GM21381 (cell line): Measurements from ENCODE around the gene CYTH1.

Experiments
- ATAC-seq: cut with Tn5 transposase; IDR thresholded peaks from one replicate; pipeline ENCODE4 v1.9.1; 2021; ENCODE audit warnings: mild to moderate bottlenecking, moderate library complexity; ENCODE audit not compliant: unreplicated experiment

The CYTH1 gene

DNA sequence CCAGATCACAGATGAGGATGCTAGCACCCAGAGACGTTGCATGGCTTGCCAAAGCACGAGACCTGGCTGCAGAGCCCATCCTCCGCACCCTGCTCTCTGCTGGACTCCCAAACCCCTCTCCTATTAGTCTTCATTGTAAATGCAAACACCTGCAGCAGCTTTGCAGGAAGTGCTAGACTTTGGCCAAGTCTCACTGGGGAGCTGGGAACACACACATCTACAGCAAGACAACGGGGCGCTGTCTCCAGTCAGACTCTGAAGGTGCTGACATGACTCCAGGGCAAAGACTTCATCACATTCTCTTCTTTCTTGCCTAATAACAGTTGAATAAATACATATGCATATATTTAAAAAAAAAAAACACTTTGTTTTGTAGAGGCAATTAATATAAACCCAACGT is 43.8 kb downstream of the CYTH1 start:
- no peak for ATAC-seq

DNA sequence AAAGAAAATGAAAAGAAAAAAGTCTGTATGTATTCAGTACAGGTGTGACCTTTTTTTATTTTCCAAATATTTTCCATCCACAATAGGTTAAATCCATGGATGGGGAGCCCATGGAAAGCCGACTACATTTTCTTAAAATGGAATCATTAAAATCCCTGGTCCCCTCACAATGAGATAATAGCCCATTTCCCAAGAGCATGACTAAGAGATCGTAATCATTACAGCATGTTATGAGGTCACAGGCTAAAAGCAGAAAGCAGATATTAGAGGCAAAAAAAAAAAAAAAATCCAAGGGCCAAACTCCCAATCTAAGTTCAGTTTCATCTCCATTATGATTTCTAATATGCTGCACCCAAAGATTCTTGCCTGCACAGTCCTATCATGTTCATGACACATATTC is 44.7 kb downstream of the CYTH1 start:
- ATAC-seq = no peak

DNA sequence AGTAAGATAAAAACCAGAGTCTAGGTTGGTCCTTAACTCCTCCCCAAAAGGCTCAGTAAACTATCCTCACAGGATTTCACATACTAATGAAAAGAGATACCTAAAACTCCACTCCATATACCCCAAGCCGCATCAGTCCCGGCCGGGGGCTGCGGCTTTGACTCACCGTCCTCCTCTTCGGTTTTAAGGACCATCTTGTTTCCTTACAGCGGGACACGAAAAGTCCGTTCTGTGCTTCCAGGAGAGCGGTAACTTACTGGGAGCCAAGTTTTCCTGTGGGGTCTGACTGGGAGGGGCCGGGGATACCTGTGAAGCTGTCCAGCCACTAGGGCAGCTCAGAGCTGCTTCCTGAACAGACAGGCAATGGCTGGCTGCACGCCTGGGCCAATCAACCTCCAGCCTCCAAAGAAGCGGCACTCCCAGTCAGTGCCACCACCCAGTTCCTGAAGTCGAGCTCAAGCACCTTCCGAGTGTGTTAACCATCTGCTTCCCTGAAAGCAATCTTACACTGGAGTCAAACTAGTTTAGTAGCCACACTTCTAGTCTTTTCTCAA is 45.5 kb downstream of the CYTH1 start:
- ATAC-seq = peak; percentile 52

DNA sequence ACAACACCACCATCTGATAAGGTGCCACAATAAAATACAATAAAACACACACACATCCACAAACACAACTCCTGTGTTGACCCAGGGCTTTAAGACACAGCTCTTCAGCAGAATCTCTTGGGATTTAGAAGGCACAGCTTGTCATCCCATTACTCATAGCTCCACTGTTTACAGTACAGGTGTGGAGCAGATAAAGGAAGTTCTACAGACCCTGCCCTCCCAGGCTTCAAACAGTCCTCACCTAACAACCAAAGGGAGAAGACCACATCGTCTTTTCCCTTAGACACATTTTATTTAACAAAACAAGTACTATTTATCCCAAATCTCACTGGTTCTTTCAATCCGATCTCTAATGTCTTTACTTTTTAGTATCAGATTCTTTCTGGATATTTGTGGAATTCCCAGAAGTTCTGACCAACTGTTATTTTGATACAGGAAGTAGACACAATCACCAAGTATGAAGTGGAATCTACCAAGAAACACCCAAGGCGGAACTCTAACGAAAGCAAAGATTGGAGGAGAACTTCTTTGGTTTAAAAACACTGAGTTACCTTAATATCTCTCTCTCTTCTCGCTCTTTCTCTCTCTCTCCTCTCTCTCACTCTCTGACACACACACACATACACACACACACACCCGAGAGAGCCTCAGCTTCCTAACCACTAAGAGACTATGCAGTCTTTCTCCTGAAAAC is 46.1 kb downstream of the CYTH1 start:
- ATAC-seq = peak; percentile 3

DNA sequence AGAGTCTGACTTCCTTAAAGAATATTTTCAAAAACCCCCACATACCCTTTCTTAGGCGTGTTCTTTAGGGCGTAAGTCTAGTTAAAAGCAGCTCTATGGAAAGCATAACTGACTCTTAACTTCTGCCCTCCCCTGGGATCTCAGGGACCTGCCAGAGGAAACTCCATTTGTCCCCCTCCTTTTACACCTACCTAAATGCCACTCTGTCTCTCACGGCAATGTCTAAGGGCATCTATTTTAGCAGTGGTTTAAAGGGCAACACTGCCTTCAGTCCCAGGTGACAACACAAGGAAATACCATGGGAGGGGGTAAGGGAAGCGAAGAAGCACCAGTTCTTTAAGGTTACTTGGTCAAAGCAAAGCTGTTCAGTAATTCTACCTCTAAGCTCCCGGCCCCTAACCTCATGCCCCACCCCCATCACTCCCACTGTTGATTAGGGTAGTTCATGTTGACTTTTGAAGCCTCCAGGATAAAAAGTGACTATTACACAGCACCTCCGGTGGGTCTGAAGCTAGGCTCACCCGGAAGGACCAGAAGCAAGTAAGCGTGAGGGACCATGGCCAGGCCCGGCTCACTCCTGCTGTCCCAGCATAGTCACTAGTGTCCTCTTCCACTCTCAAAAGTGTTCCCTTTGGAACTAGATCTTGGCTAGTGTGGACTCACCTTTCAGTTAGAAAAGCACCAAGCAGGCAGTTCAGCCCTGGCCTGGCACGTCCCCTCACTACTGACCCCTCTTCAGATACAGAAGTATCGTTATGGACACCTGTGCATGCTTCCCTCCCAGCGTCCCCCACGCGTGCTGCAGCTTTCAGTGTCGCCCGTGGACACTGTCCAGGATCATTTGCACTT is 47.1 kb downstream of the CYTH1 start:
- ATAC-seq = no peak

DNA sequence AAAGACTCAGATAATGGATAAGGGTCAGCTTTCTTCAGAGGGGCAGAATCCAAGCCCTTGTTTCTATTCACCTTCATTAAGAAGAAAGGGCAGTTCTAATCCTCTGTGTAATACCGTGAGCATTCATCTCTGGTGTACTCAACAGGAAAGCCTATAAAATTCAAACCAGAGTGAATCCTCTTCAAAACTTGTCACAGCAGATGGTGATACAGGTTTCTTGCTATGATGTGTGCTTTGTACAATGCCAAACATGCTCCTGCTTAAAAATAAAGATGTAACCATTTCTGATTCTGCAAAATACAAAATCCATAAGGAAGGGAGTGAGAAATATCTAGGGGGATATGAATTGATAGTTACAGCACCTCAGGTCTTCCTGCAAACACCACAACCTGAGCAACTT is 49.7 kb downstream of the CYTH1 start:
- no peak for ATAC-seq

DNA sequence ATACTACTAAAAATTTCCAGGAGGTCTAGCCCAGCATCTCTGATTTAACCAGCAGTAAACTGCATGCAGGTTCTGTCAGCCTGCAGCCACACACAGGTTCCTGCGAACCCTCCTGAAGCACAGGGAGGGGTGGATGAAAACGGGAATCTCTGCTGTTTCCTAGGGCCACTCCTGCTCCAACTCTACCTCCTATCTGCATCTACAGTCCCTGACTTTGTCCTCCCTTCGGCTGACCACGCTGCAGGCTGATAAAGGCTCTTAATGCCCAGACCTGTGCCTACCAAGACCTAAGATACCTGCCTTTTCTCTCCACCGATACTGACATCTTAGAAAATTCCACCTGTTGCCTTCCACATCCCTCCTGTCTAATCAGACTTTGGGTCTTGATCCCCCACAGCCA is 50.2 kb downstream of the CYTH1 start:
- no peak for ATAC-seq

DNA sequence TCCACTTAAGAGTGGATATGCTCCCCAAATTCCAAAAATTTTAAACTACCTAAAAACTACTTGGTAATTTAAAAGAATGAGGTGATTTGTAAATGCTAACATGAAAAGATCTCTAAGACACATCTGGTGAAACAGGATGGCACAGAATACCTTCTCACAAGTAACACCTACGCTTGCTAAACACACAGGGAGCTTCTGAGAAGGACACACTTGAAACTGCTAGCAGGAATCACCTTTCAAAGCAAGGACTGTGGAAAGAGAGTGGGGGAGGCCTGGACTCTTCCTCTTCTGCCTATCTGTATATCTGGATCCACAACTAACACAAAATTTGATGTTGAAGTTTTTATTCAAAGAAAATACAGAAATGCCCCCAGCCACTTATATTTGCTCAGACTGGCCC is 52.4 kb downstream of the CYTH1 start:
- ATAC-seq = no peak

DNA sequence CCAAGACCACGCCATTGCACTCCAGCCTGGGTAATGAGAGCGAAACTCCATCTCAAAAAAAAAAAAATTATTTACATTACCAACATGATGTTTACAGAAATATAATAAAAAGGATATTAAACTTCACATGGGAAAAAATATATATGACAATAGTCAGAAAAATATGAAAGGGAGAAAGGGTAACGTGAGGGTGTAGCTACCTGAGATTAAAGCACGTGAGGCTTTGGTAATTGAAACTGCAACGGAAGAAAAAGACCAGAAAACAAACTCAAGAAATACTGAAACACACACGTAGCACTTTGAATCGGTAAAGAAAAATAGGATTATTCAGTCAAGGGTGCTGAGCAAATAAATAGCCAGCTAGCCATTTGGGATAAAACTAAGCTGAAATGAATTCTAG is 53.6 kb downstream of the CYTH1 start:
- ATAC-seq = no peak

DNA sequence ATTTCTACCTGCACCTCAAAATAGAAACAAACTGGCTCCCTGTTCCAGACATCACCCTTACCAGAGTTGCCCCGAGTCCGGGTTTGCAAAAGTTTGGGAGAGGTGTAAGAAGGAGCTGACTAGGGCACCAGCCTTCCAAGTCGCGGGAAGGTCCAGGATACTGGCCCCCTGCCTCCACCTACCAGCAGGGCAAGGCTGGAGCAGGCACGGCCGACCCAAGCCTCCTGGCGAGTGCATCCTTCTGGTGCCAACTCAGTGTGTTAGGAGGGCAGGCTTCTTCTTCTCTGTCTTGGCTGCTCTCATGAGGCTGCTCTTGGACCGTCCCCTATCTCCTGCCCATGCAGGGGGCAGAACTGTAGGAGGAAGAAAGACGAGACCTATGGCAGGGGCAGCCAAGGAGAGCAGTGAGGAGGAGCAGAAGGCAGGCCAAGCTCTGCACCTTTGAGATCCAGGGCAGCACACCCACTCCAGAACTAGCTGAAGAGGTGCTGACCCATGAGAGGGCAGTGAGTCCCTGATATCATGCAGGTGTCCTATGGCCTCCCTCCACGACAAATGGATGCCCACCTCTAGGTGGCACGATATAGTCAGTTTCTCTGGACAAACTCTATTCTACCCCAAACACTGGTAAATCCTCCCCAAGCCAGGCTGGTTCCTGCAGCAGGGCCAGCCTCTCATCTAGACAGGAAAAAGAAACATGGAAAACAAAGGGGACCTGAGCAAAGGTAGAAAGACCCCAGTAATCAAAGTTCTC is 54.4 kb downstream of the CYTH1 start:
- no peak for ATAC-seq

DNA sequence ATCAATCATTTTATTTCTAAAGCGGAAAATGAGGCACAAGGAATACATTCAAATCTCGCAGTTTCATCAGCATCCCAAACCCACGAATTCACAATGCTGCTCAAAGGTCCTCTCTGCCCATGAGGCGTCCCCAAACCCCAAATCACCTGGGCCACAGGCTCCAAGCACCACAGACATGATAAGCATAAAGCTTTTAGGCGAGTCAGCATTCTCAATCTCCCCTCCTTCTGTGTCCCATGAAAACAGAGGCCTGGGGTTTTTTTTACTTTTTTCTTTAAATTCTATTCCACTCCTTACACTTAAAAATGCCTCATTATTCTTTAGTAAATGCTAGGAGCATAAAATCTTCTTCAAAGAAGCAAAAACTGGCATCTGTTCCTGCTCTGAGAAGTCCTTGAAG is 55.0 kb downstream of the CYTH1 start:
- ATAC-seq = no peak

DNA sequence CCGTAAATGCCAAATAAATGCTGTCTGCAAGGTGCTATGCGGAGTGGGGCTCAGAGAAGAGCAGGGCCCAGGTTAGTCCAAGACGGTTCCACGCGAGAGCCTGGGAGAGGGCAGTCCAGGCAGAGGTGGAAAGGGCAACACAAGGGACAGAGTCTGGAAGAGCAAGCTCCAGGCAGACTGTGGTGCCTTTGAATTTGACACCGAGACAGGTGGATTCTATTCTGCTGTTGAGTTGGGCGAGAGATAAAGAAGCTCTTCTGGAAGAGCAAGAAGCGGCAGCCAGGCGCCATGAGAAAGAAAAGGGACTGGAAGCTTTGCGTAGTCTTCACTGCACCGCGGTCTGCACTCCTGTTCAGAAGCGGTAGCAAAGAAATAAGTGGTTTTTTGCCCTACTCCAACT is 55.6 kb downstream of the CYTH1 start:
- ATAC-seq = no peak

DNA sequence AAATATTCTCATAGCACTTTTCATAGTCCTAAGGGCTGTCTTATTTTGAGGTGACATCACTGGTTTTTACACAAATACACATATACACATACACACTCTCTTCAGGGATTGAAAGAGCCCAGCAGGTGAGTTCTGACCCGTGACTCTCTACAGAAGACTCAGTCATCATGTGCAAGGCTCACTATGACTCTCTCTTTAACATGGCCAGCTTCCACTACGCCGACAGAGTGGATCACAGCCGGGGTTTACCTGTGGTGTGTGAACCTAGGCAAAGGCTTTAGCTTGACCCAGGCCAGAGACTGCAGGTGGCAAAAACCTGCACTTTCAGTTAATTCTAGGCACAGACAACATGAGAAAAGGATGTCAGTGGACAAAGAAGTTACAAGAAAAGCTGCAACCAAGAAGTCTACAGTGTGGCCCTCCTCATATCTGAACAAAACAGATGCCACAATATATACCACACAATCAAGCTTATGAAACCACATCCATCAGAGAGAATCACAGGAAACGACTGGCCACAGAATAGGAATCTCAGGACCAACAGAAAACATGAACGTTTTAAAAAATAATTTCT is 56.5 kb downstream of the CYTH1 start:
- peak; percentile 49 for ATAC-seq

DNA sequence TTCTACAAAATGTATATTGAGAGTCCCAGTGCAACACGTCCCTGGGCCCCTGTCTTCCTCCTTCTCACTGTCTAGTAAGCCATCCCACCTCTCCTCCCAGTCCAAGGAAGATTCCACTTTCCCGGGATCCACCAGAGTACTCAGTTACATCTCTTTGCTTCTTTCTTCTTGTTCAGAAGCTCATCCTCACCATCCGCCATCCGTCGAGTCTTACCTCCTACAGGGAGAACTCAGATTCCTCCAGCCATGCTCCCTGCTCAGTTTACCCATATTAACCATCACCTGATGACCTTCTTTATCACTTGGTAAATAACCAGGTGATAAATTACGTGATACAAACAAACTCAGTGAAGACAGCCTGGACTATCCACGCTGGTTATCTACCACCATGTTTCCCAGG is 57.1 kb downstream of the CYTH1 start:
- ATAC-seq = no peak

DNA sequence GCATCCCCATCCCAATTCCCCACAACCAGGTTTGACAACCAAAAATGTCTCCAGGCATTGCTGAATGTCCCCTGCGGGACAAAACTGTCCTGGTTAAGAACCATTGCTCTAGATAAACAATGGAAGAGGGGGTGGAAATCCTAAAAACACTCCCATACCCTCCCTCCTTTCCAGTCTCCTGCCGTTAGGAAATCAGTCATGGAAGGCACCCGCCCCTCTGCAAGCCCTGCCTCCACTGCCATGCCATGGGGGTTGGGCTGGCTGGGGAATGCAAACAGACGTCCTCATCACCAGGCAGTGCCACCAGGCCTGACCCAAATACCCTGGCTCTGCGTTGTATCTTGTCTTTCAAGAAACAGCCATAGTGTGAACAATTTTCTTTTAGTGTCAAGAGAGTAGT is 57.5 kb downstream of the CYTH1 start:
- ATAC-seq = no peak

DNA sequence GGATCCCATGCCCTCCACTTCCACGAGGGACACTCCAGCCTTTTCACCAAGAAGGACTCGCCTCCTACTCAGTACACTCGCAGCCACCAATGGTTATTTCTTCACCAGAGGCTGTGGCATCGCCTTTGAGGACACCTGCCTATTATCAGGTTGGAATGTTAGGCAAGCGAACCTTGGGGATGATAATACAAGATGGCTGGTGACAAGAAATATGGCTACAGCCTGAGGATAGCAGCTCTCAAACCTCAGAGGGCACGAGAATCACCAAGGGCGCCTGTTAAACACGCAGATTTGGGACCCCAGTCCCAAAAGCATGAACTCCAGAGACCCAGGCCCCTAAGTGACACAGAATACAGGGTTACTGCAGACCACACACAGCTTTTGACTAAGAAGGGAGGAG is 58.1 kb downstream of the CYTH1 start:
- ATAC-seq = no peak

DNA sequence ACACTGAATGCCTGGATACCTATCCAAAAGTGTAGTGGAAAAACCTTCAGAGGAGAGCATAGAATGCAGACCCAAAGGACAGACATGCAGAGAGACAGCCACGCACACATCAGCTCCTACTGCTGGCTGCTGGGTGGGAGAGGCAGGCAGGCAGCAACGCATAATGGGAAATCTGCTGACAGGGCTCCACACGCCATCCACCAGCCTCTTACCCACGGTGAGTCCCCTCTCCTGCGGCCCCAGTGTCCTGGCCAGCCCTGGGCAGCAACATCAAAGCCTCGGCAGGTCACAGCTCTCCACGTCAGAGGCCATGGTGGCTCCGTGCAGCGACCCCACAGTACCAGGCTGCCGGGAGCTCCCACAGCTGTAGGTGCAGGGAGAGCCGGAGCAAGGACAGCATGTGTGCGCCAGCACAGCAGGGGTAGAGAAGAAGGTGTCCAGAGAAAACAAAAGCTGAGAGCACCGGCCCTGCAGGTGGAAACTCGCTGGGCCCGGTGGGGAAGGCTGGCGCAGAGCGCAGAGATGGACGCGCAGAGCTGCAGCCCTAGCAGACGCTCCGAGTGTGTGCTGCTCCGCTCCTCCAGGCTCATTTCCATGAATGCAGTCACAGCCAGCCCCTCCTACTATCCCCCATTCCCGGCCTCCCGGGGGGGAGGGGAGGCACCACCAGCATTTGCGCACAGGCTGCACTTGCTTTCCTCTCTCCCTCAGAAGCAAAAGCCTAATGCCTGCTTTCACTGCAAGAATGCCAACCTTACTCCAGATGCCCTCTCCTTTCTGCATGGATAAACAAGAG is 58.9 kb downstream of the CYTH1 start:
- ATAC-seq = no peak

DNA sequence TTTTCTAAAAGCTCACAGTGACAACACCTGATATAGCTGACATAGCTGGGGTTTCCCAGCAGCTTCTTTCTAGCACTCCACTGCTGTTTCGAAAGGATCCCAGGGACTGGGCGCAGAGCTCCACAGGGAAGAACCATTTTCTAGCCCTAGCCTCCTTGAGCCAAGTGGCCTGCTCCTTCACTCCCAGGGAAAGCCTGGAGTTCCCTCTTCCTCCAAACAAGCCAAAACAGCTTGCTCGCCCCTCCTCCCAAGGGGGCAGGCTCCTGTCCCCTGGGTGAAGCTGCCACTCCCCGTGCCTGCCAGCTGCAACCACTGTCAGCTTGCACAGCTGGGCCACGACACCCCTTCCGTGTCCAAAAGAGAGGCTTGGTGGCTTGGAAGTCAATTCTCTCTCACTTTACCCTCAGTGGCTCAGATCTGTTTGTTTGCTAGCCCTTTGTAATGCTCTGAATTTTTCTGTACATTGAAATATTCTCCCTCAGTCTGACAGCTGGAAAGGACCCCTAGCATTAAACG is 59.8 kb downstream of the CYTH1 start:
- ATAC-seq = no peak

DNA sequence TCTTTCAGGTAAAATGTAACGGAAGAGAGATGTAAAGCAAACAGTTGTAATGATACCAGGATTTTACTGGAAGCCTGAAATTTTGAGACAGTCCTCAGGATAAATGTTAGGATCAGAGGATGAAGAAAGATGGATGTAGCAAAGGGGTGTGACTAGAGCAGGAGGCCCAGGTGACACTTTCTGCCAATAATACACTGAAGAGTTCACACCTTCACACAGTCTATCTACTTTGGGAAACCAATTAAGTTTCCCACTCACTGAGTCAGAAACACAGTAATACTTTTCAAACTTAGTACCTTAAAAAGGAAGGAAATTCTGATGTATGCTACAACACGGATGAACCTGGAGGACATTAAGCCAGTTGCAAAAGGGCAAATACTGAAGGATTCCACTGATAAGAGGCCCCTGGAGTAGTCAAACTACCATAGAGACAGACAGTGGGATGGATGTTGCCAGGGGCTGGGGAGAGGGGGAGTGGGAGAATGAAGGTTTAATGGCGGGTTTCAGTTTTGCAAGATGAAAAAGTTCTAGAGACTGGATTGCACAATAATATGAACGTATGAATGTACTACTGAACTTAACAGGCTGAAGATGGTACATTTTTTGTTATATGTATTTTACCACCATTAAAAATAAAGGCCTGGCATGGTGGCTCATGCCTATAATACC is 62.3 kb downstream of the CYTH1 start:
- ATAC-seq = no peak
